ENCODE data around the gene HCN1. TPM values are rescaled to one million over a fixed set of nuclear protein-coding genes. Genes with fewer than 3 reads are reported as not detected.
"Not testable (repeated sequence)": the region's sequence is repeated elsewhere in the genome, so short reads cannot be mapped to it uniquely, and the experiment has no call there.

Gene HCN1
- total RNA-seq, 1 donor from 2014 or later = under 0.01 TPM

DNA sequence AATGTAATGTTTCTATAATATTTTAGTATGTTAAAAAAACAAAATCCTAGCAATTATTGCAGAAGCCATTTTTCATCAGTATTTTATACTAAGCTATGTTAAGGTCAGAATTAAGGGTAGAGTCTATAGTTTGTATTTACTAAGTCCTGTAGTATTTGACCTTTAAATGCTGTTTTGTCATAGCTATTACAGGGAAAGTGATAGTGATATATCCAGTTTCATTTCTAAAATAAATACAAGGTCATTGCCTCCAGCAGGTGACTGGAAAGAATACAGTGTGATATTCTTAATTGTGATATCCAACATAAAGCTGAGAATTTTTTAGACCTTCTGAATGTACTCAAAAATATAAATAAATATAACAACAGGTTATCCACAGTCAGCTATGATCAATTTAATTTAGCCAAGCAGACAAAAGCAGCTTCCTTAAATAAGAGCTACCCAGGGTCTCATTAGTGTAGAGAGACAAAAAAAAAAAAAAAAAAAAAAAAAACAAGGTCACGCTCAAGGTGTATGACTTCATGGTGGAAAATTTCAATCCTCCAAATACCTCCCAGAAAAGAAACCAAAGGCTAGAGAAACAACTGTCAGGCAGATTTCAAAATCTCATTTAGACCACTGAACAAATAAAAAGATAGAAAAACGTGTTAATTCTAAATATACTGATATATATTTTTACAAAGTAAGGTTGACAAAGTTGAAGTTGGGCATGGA lies 278.7 kb downstream of the HCN1 start:
- DNase-seq (ENCODE audit: low read depth) = peak; percentile 27

DNA sequence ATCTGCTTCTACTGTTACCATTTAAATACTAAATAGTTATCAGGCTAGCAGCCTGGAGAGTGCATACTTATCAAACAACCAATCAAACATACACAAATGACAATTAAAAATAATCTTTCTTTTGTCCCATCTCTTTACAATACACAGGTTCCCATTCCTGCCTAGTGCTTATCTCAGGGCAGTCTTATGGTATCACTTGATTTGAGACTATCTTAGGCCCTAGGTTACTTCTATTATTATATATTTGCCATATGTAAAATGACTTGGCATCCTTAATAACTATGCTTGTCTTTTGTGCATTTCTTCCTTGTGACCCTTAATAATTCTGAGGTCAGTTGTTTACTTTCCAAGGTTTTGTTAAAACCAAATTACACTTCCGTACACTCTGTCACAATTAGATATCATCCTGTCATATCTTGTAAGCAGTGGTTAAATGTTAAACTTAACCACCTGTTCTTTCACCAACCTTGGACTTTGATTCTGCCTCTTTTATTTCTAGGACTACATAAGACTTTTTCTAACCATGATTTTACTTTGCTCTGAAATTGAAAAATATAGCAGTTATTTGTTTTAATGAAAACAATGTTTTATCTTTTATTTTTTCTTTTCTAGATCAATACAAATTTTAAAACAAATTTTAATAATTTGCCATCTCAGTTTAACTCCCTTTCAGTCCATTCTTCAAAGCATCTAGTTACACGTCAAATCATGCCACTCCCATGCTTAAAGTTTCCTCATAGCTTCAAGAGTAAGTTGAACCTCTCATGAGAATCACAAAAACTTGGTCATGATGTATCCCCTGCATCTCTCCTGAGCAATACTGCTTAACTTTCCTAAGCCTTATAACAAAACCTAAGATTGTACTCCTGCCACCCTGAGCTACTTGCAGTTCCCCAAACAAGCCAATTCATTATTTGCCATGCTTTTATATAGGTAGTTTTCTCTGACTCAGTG lies 281.3 kb downstream of the HCN1 start:
- no peak for DNase-seq (ENCODE audit: low read depth)

DNA sequence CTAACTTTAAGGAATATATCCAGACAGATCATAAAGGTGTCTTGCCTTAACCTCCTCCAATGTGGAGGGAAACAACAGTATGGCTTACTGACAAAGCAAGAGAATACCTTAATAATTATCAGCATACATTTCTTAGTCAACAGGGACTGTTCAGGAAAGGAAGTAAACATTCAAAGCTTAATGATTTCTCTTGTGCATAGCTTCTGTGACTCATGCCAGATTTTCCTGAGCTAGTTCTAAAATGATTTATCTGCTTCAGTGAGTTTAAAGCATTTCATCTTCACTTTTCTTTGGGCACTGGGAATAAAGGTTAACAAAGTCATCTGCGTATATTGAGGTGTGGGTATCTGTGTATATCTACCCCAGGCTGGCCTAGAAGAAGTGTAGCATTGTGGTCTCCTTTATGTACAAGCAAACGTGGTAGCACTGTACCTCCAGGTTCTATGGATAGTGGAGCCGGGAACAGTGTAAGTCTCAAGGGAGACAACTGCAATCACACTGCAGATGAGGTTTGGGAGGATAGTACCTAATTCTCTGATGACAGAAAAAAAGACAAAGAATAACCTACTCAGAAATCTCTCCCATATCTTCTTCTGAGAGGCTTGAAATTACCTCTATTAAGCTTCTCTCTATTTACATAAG lies 284.1 kb downstream of the HCN1 start:
- DNase-seq (ENCODE audit: low read depth) = peak; percentile 91

GRCh38 chr5:45410304-45410995 lies 285.7 kb downstream of the HCN1 start:
- no peak for DNase-seq (ENCODE audit: low read depth)

GRCh38 chr5:45408067-45408466 lies 288.1 kb downstream of the HCN1 start:
- no peak for DNase-seq (ENCODE audit: low read depth)

- DNase-seq (ENCODE audit: low read depth) = peak; percentile 71
Measured at GRCh38 chr5:45402804-45403455, 293.2 kb downstream of the HCN1 start.

DNA sequence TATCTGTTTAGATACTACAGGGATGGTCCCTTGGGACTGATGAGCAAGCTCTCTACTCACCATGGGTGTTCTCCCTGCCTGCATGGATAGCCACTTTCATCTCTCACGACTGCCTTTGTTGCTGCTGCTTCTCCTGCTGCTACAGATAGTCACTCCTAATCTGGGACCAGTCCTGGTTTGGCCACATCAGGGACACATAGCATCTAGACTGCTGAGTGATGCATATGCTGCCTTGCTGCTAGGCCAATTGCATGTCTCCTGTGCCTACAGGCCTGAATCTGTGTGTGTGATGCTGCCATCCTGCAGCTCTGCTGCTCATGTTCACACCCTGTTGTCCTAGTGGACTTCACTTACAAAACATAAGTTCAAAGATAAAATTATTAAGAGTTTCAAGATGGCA lies 297.1 kb downstream of the HCN1 start:
- DNase-seq (ENCODE audit: low read depth) = no peak

DNA sequence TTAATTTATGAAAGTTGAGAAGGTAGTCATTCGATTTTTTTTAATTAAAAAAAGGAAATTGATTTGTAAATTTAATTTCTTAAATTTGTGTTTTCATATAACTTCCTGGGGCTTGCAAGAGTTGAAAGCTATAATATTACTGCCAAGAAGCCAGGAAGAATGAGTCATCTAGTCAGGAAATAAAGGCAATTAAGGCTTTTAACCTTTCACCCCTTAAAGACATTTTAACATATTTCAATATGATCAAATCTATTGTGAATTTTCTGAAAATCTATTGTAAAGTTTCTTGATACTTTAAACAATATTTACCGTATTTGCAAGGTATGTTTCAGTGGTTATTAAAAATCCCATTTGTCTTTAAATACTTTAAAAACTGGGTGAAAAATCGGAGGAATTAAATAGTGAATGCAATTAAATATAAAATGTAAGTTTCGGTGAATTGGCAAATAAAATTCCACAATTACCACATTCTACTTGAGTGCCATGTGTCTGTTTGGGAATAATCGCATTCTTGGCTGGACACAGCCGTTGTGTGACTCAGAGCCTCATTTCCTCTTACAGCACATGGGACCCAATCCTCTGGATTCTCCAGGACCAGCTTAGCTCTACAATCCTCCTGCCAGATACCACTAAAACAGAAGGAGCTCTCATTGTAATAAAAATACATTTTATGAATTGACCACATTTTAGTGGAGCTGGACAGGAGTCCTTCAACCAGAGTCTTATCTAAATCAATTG lies 310.7 kb downstream of the HCN1 start:
- DNase-seq (ENCODE audit: low read depth) = peak; percentile 87

- DNase-seq (ENCODE audit: low read depth) = no peak
Measured at GRCh38 chr5:45383985-45384384, 312.2 kb downstream of the HCN1 start.

- DNase-seq (ENCODE audit: low read depth) = no peak
Measured at GRCh38 chr5:45382583-45382982, 313.6 kb downstream of the HCN1 start.

- DNase-seq (ENCODE audit: low read depth) = peak; percentile 8
Measured at GRCh38 chr5:45376417-45376816, 319.8 kb downstream of the HCN1 start.

DNA sequence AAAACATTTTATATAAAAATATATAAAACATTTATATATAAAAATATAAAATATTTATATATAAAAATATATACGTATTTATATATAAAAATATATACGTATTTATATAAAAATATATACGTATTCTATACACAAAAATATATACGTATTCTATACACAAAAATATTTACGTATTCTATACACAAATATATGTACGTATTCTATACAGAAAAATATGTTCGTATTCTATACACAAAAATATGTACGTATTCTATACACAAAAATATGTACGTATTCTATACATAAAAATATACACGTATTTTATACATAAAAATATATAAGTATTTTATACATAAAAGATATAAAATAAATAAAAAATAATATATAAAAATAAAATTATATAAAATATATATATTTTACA lies 323.6 kb downstream of the HCN1 start:
- DNase-seq (ENCODE audit: low read depth) = no peak

DNA sequence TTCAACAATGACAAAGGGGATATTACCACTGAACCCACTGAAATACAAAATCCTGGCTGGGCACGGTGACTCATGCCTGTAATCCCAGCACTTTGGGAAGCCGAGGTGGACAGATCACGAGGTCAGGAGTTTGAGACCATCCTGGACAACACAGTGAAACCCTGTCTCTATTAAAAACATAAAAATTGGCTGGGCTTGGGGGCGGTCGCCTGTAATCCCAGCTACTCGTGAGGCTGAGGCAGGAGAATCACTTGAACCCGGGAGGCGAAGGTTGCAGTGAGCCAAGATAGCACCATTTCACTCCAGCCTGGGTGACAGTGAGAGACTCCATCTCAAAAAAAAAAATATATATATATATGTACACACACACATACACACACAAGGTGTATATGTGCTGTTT lies 324.8 kb downstream of the HCN1 start:
- not testable (repeated sequence) for DNase-seq (ENCODE audit: low read depth)

- no peak for DNase-seq (ENCODE audit: low read depth)
Measured at GRCh38 chr5:45355189-45355992, 340.8 kb downstream of the HCN1 start.

- no peak for DNase-seq (ENCODE audit: low read depth)
Measured at GRCh38 chr5:45336464-45336863, 359.7 kb downstream of the HCN1 start.

GRCh38 chr5:45335978-45336377 lies 360.2 kb downstream of the HCN1 start:
- DNase-seq (ENCODE audit: low read depth) = no peak

DNA sequence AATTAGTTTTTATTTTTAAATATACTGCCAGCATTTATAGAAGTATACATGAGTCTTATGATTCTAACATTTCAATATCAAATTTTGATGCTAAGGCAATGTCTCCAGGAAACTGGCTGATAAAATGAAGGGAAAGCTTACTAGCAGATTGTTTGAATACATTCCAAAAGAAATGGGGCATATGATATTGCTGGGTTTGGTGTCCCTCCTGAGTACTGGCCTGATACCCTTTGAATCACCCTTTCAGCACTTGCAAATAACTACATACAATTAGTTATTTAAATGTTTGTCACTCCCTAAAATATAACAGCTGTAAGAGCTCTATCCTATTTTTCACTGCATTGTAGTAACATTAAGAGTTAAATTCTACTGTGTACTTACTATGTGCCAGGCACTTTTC lies 360.8 kb downstream of the HCN1 start:
- no peak for DNase-seq (ENCODE audit: low read depth)

GRCh38 chr5:45334939-45335338 lies 361.2 kb downstream of the HCN1 start:
- no peak for DNase-seq (ENCODE audit: low read depth)

GRCh38 chr5:45312627-45313026 lies 383.6 kb downstream of the HCN1 start:
- DNase-seq (ENCODE audit: low read depth) = not testable (repeated sequence)

GRCh38 chr5:45295231-45295630 lies 400.9 kb downstream of the HCN1 start:
- no peak for DNase-seq (ENCODE audit: low read depth)
